ENCODE results near the gene TAAR2. TPM values are rescaled to one million over a fixed set of nuclear protein-coding genes. Genes with fewer than 3 reads are reported as not detected.
"Not testable (repeated sequence)": the region's sequence is repeated elsewhere in the genome, so short reads cannot be mapped to it uniquely, and the experiment has no call there.

The TAAR2 gene
- total and polyA plus RNA-seq, 2 donors (not counting 1 experiment from before 2014, with no cell fraction given), result not detected

GRCh38 chr6:132648356-132648755 is 24.3 kb upstream of the TAAR2 start:
- H3K79me2 ChIP-seq (ENCODE audit: control insufficient read depth, insufficient read depth, low read length), result no peaks in the 10 kb centered on the region
- TF ChIP-seq EZH2 (IDR thresholded peaks at IDR 0.05; ENCODE audit: low read length, missing control alignments), result no peak
- TF ChIP-seq CTCF (conservative IDR thresholded peaks at IDR 0.05 in 1 of 2, IDR thresholded peaks at IDR 0.05 in 1 of 2; ENCODE audit: low read depth in 1 of 2, low read length in 2 of 2), result no peak
- H3K27ac ChIP-seq (ENCODE audit: insufficient read depth, low read length), result no peak overlapping the region
- H3K4me1 ChIP-seq (ENCODE audit: control insufficient read depth, extremely low read depth, insufficient read depth, low read length), result no peaks in the 10 kb centered on the region
- no peaks in the 10 kb centered on the region for H3K27me3 ChIP-seq (ENCODE audit: control insufficient read depth, insufficient read depth, low read length)
- no peak overlapping the region for H3K9ac ChIP-seq (ENCODE audit: insufficient read depth, low read length)
- peak; percentile 79 to 84 for DNase-seq (ENCODE audit: low read depth in 2 of 2)
- no peak overlapping the region for H3K4me3 ChIP-seq (replicated peaks in 1 of 4; ENCODE audit: control extremely low read depth in 1 of 4, insufficient read depth in 1 of 4, low read depth in 3 of 4, low read length in 4 of 4)
- H4K20me1 ChIP-seq (ENCODE audit: control insufficient read depth, extremely low read depth, insufficient read depth, low read length), result no peaks in the 10 kb centered on the region
- H3K9me3 ChIP-seq (ENCODE audit: control insufficient read depth, insufficient read depth, low read depth, low read length), result no peaks in the 10 kb centered on the region
- no peaks in the 10 kb centered on the region for H3K36me3 ChIP-seq (ENCODE audit: control insufficient read depth, insufficient read depth, low read length)
- H2AFZ ChIP-seq (ENCODE audit: low read length), result no peak overlapping the region
- H3K4me2 ChIP-seq (ENCODE audit: extremely low read depth, insufficient read depth, low read length), result no peak overlapping the region

- no peak overlapping the region for H3K4me3 ChIP-seq (replicated peaks in 1 of 4; ENCODE audit: control extremely low read depth in 1 of 4, insufficient read depth in 1 of 4, low read depth in 3 of 4, low read length in 4 of 4)
- no peaks in the 10 kb centered on the region for H3K36me3 ChIP-seq (ENCODE audit: control insufficient read depth, insufficient read depth, low read length)
- H4K20me1 ChIP-seq (ENCODE audit: control insufficient read depth, extremely low read depth, insufficient read depth, low read length), result no peaks in the 10 kb centered on the region
- no peak overlapping the region for H2AFZ ChIP-seq (ENCODE audit: low read length)
- no peak overlapping the region for H3K27ac ChIP-seq (ENCODE audit: insufficient read depth, low read length)
- no peaks in the 10 kb centered on the region for H3K27me3 ChIP-seq (ENCODE audit: control insufficient read depth, insufficient read depth, low read length)
- TF ChIP-seq CTCF (conservative IDR thresholded peaks at IDR 0.05 in 1 of 2, IDR thresholded peaks at IDR 0.05 in 1 of 2; ENCODE audit: low read depth in 1 of 2, low read length in 2 of 2) (no peak), EZH2 (IDR thresholded peaks at IDR 0.05; ENCODE audit: low read length, missing control alignments) (no peak)
- DNase-seq (ENCODE audit: low read depth in 2 of 2), result no peak
- H3K4me2 ChIP-seq (ENCODE audit: extremely low read depth, insufficient read depth, low read length), result no peak overlapping the region
- H3K4me1 ChIP-seq (ENCODE audit: control insufficient read depth, extremely low read depth, insufficient read depth, low read length), result no peaks in the 10 kb centered on the region
- H3K9ac ChIP-seq (ENCODE audit: insufficient read depth, low read length), result no peak overlapping the region
- no peaks in the 10 kb centered on the region for H3K79me2 ChIP-seq (ENCODE audit: control insufficient read depth, insufficient read depth, low read length)
- H3K9me3 ChIP-seq (ENCODE audit: control insufficient read depth, insufficient read depth, low read depth, low read length), result no peaks in the 10 kb centered on the region
These were observed 19.5 kb upstream of the TAAR2 start for GRCh38 chr6:132643547-132643946.

GRCh38 chr6:132637135-132637534 is 13.1 kb upstream of the TAAR2 start:
- not testable (repeated sequence) for H3K36me3 ChIP-seq (ENCODE audit: control insufficient read depth, insufficient read depth, low read length); H3K27me3 ChIP-seq (ENCODE audit: control insufficient read depth, insufficient read depth, low read length); H2AFZ ChIP-seq (ENCODE audit: low read length); H3K4me3 ChIP-seq (replicated peaks in 1 of 4; ENCODE audit: control extremely low read depth in 1 of 4, insufficient read depth in 1 of 4, low read depth in 3 of 4, low read length in 4 of 4); H3K4me2 ChIP-seq (ENCODE audit: extremely low read depth, insufficient read depth, low read length); H3K9ac ChIP-seq (ENCODE audit: insufficient read depth, low read length); H3K4me1 ChIP-seq (ENCODE audit: control insufficient read depth, extremely low read depth, insufficient read depth, low read length); H3K79me2 ChIP-seq (ENCODE audit: control insufficient read depth, insufficient read depth, low read length); H3K27ac ChIP-seq (ENCODE audit: insufficient read depth, low read length); H4K20me1 ChIP-seq (ENCODE audit: control insufficient read depth, extremely low read depth, insufficient read depth, low read length); DNase-seq (ENCODE audit: low read depth in 2 of 2); H3K9me3 ChIP-seq (ENCODE audit: control insufficient read depth, insufficient read depth, low read depth, low read length)

GRCh38 chr6:132635906-132636305 is 11.8 kb upstream of the TAAR2 start:
- not testable (repeated sequence) for H3K9ac ChIP-seq (ENCODE audit: insufficient read depth, low read length); H3K4me3 ChIP-seq (replicated peaks in 1 of 4; ENCODE audit: control extremely low read depth in 1 of 4, insufficient read depth in 1 of 4, low read depth in 3 of 4, low read length in 4 of 4); H4K20me1 ChIP-seq (ENCODE audit: control insufficient read depth, extremely low read depth, insufficient read depth, low read length); H3K4me2 ChIP-seq (ENCODE audit: extremely low read depth, insufficient read depth, low read length); H3K79me2 ChIP-seq (ENCODE audit: control insufficient read depth, insufficient read depth, low read length); DNase-seq (ENCODE audit: low read depth in 2 of 2); H3K36me3 ChIP-seq (ENCODE audit: control insufficient read depth, insufficient read depth, low read length); H2AFZ ChIP-seq (ENCODE audit: low read length); H3K27ac ChIP-seq (ENCODE audit: insufficient read depth, low read length); H3K4me1 ChIP-seq (ENCODE audit: control insufficient read depth, extremely low read depth, insufficient read depth, low read length); H3K9me3 ChIP-seq (ENCODE audit: control insufficient read depth, insufficient read depth, low read depth, low read length); H3K27me3 ChIP-seq (ENCODE audit: control insufficient read depth, insufficient read depth, low read length)

- not testable (repeated sequence) for H3K9ac ChIP-seq (ENCODE audit: insufficient read depth, low read length); H3K4me3 ChIP-seq (replicated peaks in 1 of 4; ENCODE audit: control extremely low read depth in 1 of 4, insufficient read depth in 1 of 4, low read depth in 3 of 4, low read length in 4 of 4); H2AFZ ChIP-seq (ENCODE audit: low read length); DNase-seq (ENCODE audit: low read depth in 2 of 2); H3K9me3 ChIP-seq (ENCODE audit: control insufficient read depth, insufficient read depth, low read depth, low read length); H3K27ac ChIP-seq (ENCODE audit: insufficient read depth, low read length); H3K4me2 ChIP-seq (ENCODE audit: extremely low read depth, insufficient read depth, low read length); H3K79me2 ChIP-seq (ENCODE audit: control insufficient read depth, insufficient read depth, low read length); H3K27me3 ChIP-seq (ENCODE audit: control insufficient read depth, insufficient read depth, low read length); H3K36me3 ChIP-seq (ENCODE audit: control insufficient read depth, insufficient read depth, low read length); H3K4me1 ChIP-seq (ENCODE audit: control insufficient read depth, extremely low read depth, insufficient read depth, low read length); H4K20me1 ChIP-seq (ENCODE audit: control insufficient read depth, extremely low read depth, insufficient read depth, low read length)
These were observed 11.2 kb upstream of the TAAR2 start for GRCh38 chr6:132635288-132635687.

All from fibroblast of lung (primary cell).